GM18507 (cell line): ENCODE data around the gene CHST14.

Experiments used
- DNase-seq: peaks from one replicate; pipeline ENCODE4 v3.0.0; 2011; ENCODE audit warnings: low read depth; ENCODE audit not compliant: insufficient read length; ENCODE audit errors: extremely low spot score
- FAIRE-seq: peaks from 2 replicates; lab custom pipeline; 2011; peaks lifted over from hg19 to GRCh38; lab: Jason Lieb, UNC

Gene CHST14

GRCh38 chr15:40458495-40459371 is 12.1 kb upstream of the CHST14 start:
- no peak for FAIRE-seq
- DNase-seq: no peak

DNA sequence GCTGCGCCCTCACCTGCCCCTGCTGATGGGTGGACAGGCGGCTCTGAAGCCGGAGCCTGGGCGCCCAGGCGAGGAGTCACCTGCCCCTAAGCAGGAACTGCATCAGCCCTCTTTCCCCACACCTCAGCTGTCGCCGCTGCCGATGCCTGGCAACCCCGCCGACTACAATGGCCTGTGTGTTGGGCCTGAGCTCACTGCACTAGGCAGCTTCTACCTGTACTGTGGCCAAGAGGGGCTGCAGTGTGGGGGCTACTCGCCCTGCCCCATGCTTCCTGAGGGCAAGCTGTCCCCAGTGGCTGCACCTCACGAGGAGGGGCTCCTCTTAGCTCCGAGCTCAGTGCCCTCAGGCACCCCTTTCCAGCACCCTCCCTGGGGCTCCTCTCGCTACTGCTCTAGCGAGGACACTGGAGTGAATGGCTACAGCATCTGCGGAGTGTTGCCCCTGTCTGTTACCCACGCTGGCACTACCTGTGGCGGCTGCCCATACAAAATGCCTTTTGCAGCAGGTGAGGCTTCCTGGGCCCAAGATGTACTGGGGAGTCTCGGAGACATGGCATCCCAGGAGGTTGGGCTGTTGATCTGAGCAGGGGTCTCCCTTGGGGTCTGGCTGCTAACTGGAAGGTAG is 11.3 kb upstream of the CHST14 start:
- DNase-seq (no peak), FAIRE-seq (no peak)

- FAIRE-seq: no peak
- no peak for DNase-seq
These were observed 10.4 kb upstream of the CHST14 start for GRCh38 chr15:40460404-40460803.

GRCh38 chr15:40461958-40462357 is 8.8 kb upstream of the CHST14 start:
- FAIRE-seq: no peak
- no peak for DNase-seq

- DNase-seq (no peak), FAIRE-seq (no peak)
These were observed 7.5 kb upstream of the CHST14 start for GRCh38 chr15:40463279-40463678.

- FAIRE-seq: no peak
- DNase-seq: no peak
These were observed 6.8 kb upstream of the CHST14 start for GRCh38 chr15:40463886-40464545.

GRCh38 chr15:40464595-40465185 is 6.1 kb upstream of the CHST14 start:
- FAIRE-seq: peak; percentile 67
- DNase-seq: no peak

DNA sequence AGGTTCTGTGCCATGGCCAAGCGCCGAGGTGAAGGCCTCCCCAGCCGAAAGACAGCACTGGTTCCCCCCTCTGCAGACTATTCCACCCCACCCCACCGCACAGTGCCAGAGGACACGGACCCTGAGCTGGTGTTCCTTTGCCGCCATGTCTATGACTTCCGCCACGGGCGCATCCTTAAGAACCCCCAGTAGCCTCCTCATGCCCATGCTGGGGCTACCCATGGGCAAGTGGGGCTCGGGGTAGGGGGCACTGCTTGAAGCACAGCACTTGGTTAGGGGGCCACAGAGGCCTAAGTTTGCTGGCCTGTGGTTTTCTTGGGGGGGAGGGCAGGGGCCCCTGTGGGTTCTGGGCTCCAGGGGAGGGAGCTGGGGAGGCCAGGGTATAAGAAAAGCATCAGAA is 4.8 kb upstream of the CHST14 start:
- FAIRE-seq: no peak
- no peak for DNase-seq

DNA sequence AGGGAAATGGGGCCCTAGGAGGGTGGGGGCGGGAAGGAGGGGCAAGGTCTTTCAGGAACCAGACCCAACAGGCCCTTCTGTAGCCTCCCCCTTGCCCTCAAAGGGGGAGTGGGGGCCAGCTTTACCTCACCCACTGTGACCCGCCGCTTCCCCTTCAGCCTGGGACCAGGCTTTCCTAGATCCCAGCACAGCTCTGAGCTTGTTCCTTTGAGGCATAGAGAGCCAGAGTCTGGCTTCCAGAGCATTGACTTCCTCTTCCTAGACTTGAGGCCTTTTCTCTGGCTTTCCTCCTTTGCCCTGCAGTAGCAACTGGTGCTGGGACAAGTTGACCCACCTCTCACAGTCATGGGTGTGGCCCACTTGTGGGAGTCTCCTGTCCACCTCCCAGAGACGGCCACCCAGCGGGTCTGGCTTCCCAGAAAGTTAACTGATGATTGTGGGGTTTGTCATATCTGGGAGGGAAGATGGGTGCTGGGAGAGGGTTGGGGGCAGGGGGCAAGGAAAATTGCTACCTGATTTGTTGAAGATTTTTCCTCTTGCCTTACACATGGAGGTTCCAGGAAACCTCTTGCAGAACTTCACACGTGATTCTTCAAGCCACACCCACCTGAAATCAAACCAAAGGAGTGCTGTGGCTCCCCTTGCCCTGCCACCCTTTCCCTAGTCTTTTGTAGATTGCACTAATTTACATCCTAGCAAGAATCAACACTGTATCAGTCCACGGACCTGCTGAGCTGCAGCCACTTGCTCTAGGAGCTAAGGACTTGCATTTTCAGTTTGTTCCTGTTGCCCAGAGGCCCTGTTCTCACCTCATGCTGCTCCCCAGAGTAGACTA is 4.1 kb upstream of the CHST14 start:
- FAIRE-seq (no peak), DNase-seq (no peak)

DNA sequence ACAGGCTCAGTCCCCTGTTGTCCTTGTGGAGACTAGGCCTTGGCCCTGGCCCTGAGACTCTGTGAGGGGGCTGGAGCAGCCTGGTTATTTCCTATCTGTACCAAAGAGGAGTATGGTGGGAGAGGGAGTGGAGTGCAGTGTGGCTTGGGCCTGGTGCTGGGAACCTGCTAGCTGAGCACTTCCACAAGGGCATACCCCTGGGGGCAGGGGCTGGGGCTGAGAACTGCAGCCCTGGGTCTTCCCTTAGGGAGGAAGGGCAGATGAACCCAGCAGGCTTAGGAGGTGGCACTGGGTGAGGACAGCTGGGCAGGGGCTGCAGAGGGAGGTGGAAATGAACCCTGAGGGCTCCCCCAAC is 3.5 kb upstream of the CHST14 start:
- no peak for FAIRE-seq
- no peak for DNase-seq

DNA sequence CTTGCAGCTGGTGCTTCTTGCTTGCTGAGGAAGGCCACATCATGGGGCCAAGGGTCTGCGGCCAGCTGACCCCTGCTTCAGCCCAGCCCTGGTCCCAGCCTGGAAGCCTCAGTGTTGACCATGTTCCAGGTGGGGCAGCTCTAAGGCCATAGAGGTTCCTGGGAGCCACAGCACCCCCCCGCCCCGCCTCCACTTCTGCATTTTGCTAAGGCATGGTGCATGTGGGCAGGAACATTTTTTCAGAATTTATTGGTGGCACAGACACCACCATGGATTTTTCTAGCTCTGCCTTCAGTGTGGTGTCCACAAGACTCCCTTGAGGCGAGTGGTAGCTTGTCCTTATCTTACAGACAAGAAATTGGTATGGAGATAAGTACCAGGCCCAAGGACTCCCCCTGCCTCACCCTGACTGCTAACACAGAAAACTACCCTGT is 1.9 kb upstream of the CHST14 start:
- FAIRE-seq: no peak

DNA sequence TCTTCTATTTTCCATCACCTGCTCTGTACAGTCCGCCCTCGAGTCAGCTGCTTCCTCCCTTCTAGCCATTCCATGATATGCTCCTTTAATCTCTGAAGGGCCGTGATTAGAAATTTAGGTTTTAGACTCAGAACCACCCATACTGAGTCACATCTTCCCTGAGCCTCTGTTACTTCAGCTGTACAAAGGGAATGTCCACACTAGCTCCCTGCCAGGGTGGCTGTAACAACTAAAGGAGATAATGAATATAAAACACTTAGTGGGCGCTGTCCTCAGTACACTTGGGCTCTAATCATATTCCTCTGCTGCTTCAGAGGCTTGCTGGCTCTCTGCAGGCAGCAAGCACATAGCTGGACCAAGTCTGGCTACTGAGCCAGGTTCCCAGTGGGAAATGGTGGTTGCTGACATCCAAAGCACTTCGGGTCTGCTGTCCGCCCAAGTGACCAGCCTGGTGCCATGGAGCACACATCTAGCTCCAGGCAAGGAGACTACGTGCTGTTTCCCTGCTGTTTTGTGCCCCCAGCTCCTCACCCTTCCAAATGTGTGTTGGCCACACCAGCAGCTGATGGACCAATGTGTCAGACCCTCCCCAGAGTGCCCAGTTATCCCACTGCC is 901 bp upstream of the CHST14 start:
- DNase-seq (no peak), FAIRE-seq (no peak)

More for the DNA sequence above, 1.9 kb upstream of the CHST14 start:
- DNase-seq: no peak

GRCh38 chr15:40471105-40471807 is 472 bp downstream of the CHST14 start:
- FAIRE-seq (no peak), DNase-seq (no peak)

DNA sequence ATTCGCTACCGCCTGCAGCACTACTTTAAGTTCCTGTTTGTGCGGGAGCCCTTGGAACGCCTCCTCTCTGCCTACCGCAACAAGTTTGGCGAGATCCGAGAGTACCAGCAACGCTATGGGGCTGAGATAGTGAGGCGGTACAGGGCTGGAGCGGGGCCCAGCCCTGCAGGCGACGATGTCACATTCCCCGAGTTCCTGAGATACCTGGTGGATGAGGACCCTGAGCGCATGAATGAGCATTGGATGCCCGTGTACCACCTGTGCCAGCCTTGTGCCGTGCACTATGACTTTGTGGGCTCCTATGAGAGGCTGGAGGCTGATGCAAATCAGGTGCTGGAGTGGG is 995 bp downstream of the CHST14 start:
- DNase-seq: no peak

GRCh38 chr15:40472171-40472727 is 1.5 kb downstream of the CHST14 start:
- DNase-seq (no peak), FAIRE-seq (no peak)

More for the DNA sequence above, 995 bp downstream of the CHST14 start:
- FAIRE-seq: peak; percentile 41

DNA sequence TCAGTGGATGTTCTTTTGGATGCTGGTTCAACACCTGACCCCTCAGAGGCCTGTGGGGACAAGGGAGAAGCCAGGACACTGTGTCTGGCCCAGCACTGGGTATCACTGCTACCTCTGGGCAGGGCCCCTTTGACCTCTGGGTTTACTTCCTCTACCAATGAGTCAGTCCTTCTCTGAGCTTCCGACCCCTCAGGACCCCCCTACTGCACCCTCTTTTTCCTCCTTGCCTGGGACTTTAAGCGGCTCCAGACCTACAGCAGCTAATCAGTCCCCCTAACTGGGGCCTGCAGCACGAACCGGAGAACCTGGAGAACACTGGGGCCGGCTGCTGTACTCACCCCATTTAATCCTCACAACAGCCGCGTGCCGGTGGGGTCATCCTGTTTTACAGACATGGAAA is 3.8 kb downstream of the CHST14 start:
- no peak for FAIRE-seq
- DNase-seq: no peak

DNA sequence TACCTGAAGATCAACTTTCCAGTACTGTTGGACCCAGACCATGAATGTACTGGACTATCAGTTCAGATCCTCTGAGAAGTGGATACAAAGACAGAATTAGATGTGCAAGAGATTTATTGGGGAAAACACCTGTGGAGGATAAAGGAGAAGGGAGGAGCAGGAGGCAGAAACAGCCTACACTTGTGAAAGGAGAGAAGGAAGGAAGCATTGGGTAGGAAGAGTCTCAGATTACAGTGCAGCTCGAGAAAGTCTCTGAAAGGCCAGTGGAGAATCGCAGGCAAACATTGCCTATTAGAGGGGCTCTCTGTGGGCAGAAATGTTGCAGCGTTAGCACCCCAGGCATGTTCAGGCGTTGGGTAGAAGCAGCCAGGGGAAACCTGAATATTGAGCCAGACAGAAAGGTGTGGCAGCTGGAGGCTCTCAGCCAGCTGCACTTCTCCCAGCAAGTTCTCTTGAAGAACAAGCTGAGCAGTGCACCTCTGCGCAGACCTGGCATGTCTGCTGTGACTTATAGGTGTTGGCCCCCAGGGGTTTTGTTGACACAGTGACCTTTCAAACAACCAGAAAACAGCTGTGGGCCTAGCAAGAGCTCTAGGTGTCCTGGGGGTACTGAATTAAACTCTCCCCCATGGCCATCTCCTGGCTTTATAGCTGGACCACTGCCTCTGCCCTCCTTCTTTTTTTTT is 7.0 kb downstream of the CHST14 start:
- FAIRE-seq: no peak

DNA sequence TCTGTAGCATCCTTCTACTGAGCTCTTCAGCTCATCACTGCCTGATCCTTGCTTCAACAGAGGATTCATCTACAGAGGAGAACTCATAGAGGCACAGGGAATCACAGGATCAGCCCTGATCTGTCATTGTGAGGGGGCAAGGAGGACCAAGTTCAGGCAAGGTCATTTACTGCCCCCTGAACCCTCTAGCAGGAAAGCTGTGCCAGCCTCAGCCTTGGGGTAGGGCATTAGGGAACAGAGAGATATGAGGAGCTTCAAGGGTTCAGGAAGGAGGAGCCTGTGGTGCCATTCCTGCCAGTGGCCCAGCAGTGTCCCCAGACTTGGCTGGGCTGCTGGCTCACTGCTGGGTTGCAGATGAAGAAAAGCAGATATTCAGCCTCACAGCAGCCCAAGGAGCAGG is 8.2 kb downstream of the CHST14 start:
- DNase-seq (no peak), FAIRE-seq (no peak)

More for the DNA sequence above, 7.0 kb downstream of the CHST14 start:
- DNase-seq: no peak
